A549 (cell line): ENCODE results near the gene SLTM.

Experiments used
- EHMT2 ChIP-seq: fragments of 200-600 bp; sonication (generic); IDR thresholded peaks from 2 replicates; pipeline ENCODE4 v1.6.1; 2016; ENCODE audit warnings: antibody characterized with exemption, low read depth, mild to moderate bottlenecking, moderate library complexity
- EP300 ChIP-seq, 2 experiments: fragments of >200 bp; sonication (Bioruptor Twin); formaldehyde crosslinking; IDR thresholded peaks; 2 replicates in 1 of 2; 3 replicates in 1 of 2; pipeline ENCODE4 v1.6.1; 2016 to 2017
- FOXS1 ChIP-seq: fragments of 250-450 bp; sonication (Bioruptor Pico); IDR thresholded peaks from 2 replicates; pipeline ENCODE4 v1.5.0; 2020; ENCODE audit warnings: mild to moderate bottlenecking, moderate library complexity
- JUNB ChIP-seq: fragments of >200 bp; sonication (Bioruptor Twin); formaldehyde crosslinking; IDR thresholded peaks from 2 replicates; pipeline ENCODE4 v1.6.1; 2016
- MYC ChIP-seq: IDR thresholded peaks from 2 replicates; pipeline ENCODE4 v1.6.1; 2012; ENCODE audit warnings: mild to moderate bottlenecking, inconsistent platforms, low read length, improper control_type of control experiment, borderline replicate concordance
- NPAS2 ChIP-seq: fragments of 250-450 bp; sonication (Bioruptor Pico); IDR thresholded peaks from 2 replicates; pipeline ENCODE4 v1.8.0; 2022; ENCODE audit warnings: mild to moderate bottlenecking, moderate library complexity, borderline replicate concordance
- POLR2A ChIP-seq: IDR thresholded peaks from 2 replicates; pipeline ENCODE4 v1.6.1; 2012; ENCODE audit warnings: mild to moderate bottlenecking, low read length
- TF ChIP-seq, protein P1 (sequence below): fragments of >200 bp; sonication (Bioruptor Twin); formaldehyde crosslinking; IDR thresholded peaks from 3 replicates; pipeline ENCODE4 v1.5.1; 2016
- TF ChIP-seq, protein P2 (sequence below): IDR thresholded peaks from 2 replicates; pipeline ENCODE4 v1.6.1; 2012

GRCh38 chr15:58919232-58919631 is 14.2 kb downstream of the SLTM start:
- TF ChIP-seq NPAS2 (CRISPR knock-in tag) (no peak), JUNB (no peak), FOXS1 (CRISPR knock-in tag) (no peak), EHMT2 (no peak), POLR2A (no peak), MYC (no peak), EP300 (IDR thresholded peaks at IDR 0.05) (0 out of 5 replicates have a peak, but pooled peaks of 1 of the 2 experiments have one; percentile 9)
- TF ChIP-seq, protein P1, sequence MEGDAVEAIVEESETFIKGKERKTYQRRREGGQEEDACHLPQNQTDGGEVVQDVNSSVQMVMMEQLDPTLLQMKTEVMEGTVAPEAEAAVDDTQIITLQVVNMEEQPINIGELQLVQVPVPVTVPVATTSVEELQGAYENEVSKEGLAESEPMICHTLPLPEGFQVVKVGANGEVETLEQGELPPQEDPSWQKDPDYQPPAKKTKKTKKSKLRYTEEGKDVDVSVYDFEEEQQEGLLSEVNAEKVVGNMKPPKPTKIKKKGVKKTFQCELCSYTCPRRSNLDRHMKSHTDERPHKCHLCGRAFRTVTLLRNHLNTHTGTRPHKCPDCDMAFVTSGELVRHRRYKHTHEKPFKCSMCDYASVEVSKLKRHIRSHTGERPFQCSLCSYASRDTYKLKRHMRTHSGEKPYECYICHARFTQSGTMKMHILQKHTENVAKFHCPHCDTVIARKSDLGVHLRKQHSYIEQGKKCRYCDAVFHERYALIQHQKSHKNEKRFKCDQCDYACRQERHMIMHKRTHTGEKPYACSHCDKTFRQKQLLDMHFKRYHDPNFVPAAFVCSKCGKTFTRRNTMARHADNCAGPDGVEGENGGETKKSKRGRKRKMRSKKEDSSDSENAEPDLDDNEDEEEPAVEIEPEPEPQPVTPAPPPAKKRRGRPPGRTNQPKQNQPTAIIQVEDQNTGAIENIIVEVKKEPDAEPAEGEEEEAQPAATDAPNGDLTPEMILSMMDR, result no peak
- TF ChIP-seq, protein P2, sequence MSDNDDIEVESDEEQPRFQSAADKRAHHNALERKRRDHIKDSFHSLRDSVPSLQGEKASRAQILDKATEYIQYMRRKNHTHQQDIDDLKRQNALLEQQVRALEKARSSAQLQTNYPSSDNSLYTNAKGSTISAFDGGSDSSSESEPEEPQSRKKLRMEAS, result no peak
